Esophagus (tissue), 2 donors: ENCODE results near the gene COL25A1. TPM values are rescaled to one million over a fixed set of nuclear protein-coding genes. Genes with fewer than 3 reads are reported as not detected.

Experiments used
- H3K27ac ChIP-seq, 2 donors: one replicate each; pipeline ENCODE4 v1.5.1; 2013; ENCODE audit warnings: low read depth in 2 of 2, mild to moderate bottlenecking in 2 of 2, inconsistent platforms in 1 of 2, low read length in 1 of 2, moderate library complexity in 1 of 2
- H3K27me3 ChIP-seq, 2 donors: one replicate each; pipeline ENCODE4 v1.6.1; 2013; ENCODE audit warnings: low read length in 2 of 2, control low read depth in 1 of 2, mild to moderate bottlenecking in 1 of 2; ENCODE audit not compliant: insufficient read depth in 2 of 2, control insufficient read depth in 1 of 2
- H3K36me3 ChIP-seq, 2 donors: one replicate each; pipeline ENCODE4 v1.6.1; 2013; ENCODE audit warnings: low read length in 1 of 2; ENCODE audit not compliant: control insufficient read depth in 2 of 2, insufficient read depth in 2 of 2
- H3K4me1 ChIP-seq, 2 donors: one replicate each; pipeline ENCODE4 v1.6.1; 2013; ENCODE audit warnings: low read length in 1 of 2; ENCODE audit not compliant: control insufficient read depth in 2 of 2, insufficient read depth in 2 of 2
- H3K4me3 ChIP-seq, 2 donors: one replicate each; pipeline ENCODE4 v1.5.1; 2013; ENCODE audit warnings: low read length in 2 of 2, mild to moderate bottlenecking in 2 of 2, low read depth in 1 of 2, moderate library complexity in 1 of 2
- H3K9me3 ChIP-seq, 2 donors: one replicate each; pipeline ENCODE4 v1.6.1; 2013; ENCODE audit warnings: mild to moderate bottlenecking in 2 of 2, low read depth in 1 of 2, low read length in 1 of 2, moderate library complexity in 1 of 2; ENCODE audit not compliant: control insufficient read depth in 2 of 2, insufficient read depth in 1 of 2
- WGBS, 2 donors: extraction: QIAGEN DNeasy Blood & Tissue Kit; methylation state at CpG; one replicate each; pipeline ENCODE4 v1.1.7; 2013; 5-methylcytosine and 5-hydroxymethylcytosine counted together
- polyA plus RNA-seq, 2 donors: library from polyadenylated mRNA; stranded (reverse); fragments of 200-250 nt; gene quantifications; one replicate each; pipeline ENCODE4 v1.2.3, GENCODE V29; 2013
- donor health status: healthy with polysubstance abuse.
- donor health status: Bipolar disorder and iron deficiency.

Gene COL25A1
- polyA plus RNA-seq, 2 donors, result 0.02 to 0.06 TPM

- Histone ChIP-seq H3K27me3 (no peaks in the 10 kb centered on the region), H3K9me3 (no peaks in the 10 kb centered on the region), H3K4me1 (no peaks in the 10 kb centered on the region), H3K27ac (no peak overlapping the region), H3K36me3 (no peaks in the 10 kb centered on the region), H3K4me3 (no peak overlapping the region)
- 86% methylated on average over 4 of the region's 4 CpGs for WGBS, 2 donors
These were observed 94.6 kb downstream of the COL25A1 start for GRCh38 chr4:109207898-109208297.

- no peak overlapping the region for H3K27ac ChIP-seq
- no peak overlapping the region for H3K4me3 ChIP-seq
- H3K4me1 ChIP-seq, result no peaks in the 10 kb centered on the region
- H3K9me3 ChIP-seq, result no peaks in the 10 kb centered on the region
- WGBS, 2 donors, result 50 to 72% methylated on average over 1 of the region's 1 CpG
- H3K36me3 ChIP-seq, result no peaks in the 10 kb centered on the region
- no peaks in the 10 kb centered on the region for H3K27me3 ChIP-seq
These were observed 95.4 kb downstream of the COL25A1 start for GRCh38 chr4:109207061-109207460.

DNA sequence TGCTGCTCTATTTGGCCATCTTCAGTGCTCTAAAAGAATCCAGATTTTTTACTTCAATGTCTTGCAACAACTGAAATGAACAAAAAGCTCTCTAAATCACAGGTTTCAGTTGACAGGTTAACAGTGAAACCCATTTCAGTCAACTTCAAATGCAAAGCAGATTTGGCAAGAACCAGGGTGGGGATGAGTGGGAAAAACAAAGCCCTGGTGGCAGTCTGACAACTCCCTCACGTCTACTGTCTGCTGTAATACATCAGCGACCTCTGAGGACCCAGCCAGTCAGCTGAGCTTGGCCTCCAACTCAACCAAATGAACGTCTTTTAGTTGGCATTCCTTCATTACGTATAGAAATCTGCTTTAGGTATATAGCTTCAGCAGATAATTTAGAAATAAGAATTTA lies 95.8 kb downstream of the COL25A1 start:
- no peaks in the 10 kb centered on the region for H3K36me3 ChIP-seq
- no peaks in the 10 kb centered on the region for H3K27me3 ChIP-seq
- no peaks in the 10 kb centered on the region for H3K9me3 ChIP-seq
- H3K27ac ChIP-seq, result no peak overlapping the region
- 52 to 54% methylated on average over 4 of the region's 4 CpGs for WGBS, 2 donors
- no peak overlapping the region for H3K4me3 ChIP-seq
- no peaks in the 10 kb centered on the region for H3K4me1 ChIP-seq

DNA sequence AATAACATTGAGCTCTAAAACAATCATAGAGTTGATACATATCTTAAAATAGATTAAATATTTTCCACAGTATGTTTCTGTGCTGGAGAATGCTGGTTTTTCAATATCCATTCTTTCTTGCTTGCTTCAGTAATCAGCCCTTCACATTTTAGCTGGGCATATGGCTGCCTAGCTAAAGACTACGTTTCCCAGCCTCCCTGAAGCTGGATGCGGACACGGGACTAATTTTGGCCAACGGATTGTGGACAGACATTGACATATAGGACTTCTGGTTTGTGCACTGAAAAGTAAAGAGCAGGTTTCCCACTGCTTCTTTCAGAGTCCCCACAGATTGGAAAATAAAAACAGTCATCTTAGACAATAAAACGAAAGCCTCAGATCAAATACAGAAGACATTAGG lies 97.3 kb downstream of the COL25A1 start:
- no peaks in the 10 kb centered on the region for H3K27me3 ChIP-seq
- H3K4me1 ChIP-seq, result no peaks in the 10 kb centered on the region
- H3K27ac ChIP-seq, result no peak overlapping the region
- no peaks in the 10 kb centered on the region for H3K9me3 ChIP-seq
- H3K36me3 ChIP-seq, result no peaks in the 10 kb centered on the region
- WGBS, 2 donors, result 71 to 74% methylated on average over 5 of the region's 5 CpGs
- no peak overlapping the region for H3K4me3 ChIP-seq

DNA sequence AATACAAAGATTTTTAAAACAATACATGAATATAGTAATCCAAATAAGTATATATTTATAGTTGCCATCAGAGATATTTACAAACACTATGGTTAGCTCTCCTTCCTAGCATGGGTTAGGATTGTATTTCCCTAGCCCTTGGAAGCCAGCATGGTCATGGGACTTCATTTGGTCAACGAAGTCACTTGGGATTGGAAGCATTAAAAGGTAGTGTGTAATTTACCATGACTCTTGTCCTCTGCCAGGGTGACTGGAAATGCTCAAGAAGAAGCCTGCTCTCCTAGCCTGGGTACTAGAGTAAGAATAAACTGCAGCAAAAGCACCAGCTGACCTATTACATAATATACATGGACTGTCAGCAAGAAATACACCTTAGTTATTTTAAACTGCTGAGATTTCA lies 102.9 kb downstream of the COL25A1 start:
- Histone ChIP-seq H3K9me3 (no peaks in the 10 kb centered on the region), H3K4me1 (no peaks in the 10 kb centered on the region)
- 72 to 76% methylated on average over 1 of the region's 1 CpG for WGBS, 2 donors

GRCh38 chr4:109195646-109196045 lies 106.8 kb downstream of the COL25A1 start:
- Histone ChIP-seq H3K9me3 (no peaks in the 10 kb centered on the region), H3K27me3 (no peaks in the 10 kb centered on the region), H3K4me1 (no peaks in the 10 kb centered on the region), H3K4me3 (no peak overlapping the region), H3K27ac (no peak overlapping the region), H3K36me3 (no peaks in the 10 kb centered on the region)
- 77 to 85% methylated on average over 1 of the region's 1 CpG for WGBS, 2 donors

More for the DNA sequence above, 102.9 kb downstream of the COL25A1 start:
- Histone ChIP-seq H3K27ac (no peak overlapping the region), H3K4me3 (no peak overlapping the region), H3K27me3 (no peaks in the 10 kb centered on the region), H3K36me3 (no peaks in the 10 kb centered on the region)

DNA sequence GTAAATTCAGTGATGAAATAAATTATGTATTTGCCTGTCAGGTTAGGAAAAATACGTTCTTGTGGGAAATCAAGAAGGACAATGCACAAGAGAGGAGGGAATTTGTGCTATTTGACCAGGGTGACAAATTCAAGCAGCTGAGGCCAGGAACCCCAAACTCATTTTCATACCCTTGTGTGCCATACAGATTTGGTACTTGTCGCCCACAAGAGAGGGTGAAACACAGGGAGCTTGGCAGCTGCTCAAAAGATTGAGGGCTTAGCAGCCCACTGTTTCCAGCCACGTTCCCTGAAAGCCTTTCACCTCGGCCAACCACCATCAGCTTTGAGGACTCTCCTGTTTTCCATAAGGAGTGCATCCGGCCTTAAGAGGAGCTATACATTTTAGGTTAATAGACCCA lies 111.2 kb downstream of the COL25A1 start:
- no peaks in the 10 kb centered on the region for H3K4me1 ChIP-seq
- no peaks in the 10 kb centered on the region for H3K27me3 ChIP-seq
- H3K36me3 ChIP-seq, result no peaks in the 10 kb centered on the region
- no peak overlapping the region for H3K27ac ChIP-seq
- no peak overlapping the region for H3K4me3 ChIP-seq
- no peaks in the 10 kb centered on the region for H3K9me3 ChIP-seq
- 87% methylated on average over 5 of the region's 5 CpGs for WGBS, 2 donors

GRCh38 chr4:109186458-109186945 lies 116.0 kb downstream of the COL25A1 start:
- no peaks in the 10 kb centered on the region for H3K27me3 ChIP-seq
- H3K9me3 ChIP-seq, result no peaks in the 10 kb centered on the region
- no peaks in the 10 kb centered on the region for H3K36me3 ChIP-seq
- H3K4me3 ChIP-seq, result no peak overlapping the region
- no peak overlapping the region for H3K27ac ChIP-seq
- 59 to 63% methylated on average over 4 of the region's 4 CpGs for WGBS, 2 donors
- H3K4me1 ChIP-seq, result no peaks in the 10 kb centered on the region

DNA sequence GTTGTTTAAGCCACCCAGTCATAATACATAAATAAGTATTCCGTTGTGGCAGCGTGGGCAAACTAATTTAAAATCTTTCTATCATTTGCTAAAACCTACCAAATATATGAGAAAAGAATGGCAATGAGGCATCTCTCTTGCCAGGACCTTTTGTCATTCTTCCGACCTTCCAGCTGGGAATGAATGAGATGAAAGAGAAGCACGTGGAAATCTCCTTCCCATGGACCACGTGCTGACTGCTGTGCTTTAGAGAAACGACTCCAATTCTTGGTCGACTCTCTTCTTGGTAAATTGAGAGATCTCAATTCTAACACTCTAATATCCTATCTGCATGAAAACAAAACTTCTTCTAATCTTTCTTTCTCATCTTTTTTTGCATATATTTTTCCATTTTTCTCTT lies 116.5 kb downstream of the COL25A1 start:
- Histone ChIP-seq H3K27ac (no peak overlapping the region), H3K9me3 (no peaks in the 10 kb centered on the region), H3K27me3 (no peaks in the 10 kb centered on the region), H3K4me1 (no peaks in the 10 kb centered on the region), H3K4me3 (no peak overlapping the region), H3K36me3 (no peaks in the 10 kb centered on the region)
- WGBS, 2 donors, result 61 to 71% methylated on average over 7 of the region's 7 CpGs

DNA sequence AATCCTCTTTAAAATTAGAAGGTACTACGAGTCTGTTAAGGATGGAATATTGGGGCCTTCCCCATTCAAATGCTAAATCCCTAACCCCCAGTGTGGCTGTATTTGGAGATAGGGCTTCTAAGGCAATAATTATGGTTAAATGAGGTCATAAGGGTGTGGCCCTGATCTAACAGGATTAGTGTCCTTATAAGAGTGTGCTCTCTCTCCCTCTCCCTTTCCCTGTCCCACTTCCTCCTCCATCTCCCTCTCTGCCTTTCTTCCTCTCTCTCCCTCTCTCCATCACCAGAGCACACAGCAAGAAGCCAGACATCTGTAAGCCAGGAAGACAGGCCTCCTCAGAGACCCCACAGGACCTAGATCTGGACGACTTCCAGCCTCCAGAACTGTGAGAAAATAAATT lies 116.9 kb downstream of the COL25A1 start:
- H3K4me1 ChIP-seq, result no peaks in the 10 kb centered on the region
- no peak overlapping the region for H3K27ac ChIP-seq
- 67 to 69% methylated on average over 2 of the region's 2 CpGs for WGBS, 2 donors

More for the DNA sequence above, 116.9 kb downstream of the COL25A1 start:
- no peak overlapping the region for H3K4me3 ChIP-seq
- H3K27me3 ChIP-seq, result no peaks in the 10 kb centered on the region
- no peaks in the 10 kb centered on the region for H3K36me3 ChIP-seq
- H3K9me3 ChIP-seq, result no peaks in the 10 kb centered on the region
